Measurements from ENCODE around the gene TRIM68. TPM values are rescaled to one million over a fixed set of nuclear protein-coding genes. Genes with fewer than 3 reads are reported as not detected.

TRIM68 gene
- total and polyA plus RNA-seq, 9 donors, result 13.2 to 19.9 (median 16.1) TPM

DNA sequence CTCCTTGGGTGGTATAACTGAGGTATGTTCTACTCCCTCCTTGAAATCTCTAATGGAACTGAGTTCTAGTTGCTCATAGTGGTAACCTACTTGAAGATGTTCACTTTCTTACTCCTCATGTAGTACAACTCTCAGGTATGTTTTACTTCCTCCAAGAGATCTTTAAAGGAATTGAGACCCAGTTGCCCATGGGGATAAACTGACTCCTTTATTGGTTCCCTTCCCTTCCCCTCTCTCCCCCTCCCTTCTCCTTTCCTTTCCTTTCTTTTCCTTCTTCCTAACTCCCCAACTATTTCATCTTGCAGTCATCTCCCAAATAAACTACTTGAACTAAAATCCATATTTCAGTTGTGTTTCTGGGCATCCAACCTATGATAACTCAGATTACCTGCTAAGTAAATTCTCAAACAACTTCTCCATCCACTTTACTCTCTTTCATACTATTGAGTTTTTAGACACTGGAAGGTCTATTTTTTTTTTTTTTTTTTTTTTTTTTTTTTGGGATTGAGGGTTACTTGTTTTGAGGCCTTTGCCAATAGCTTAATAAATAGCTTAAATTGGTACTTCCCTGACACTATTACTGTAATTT, 7.9 kb upstream of the TRIM68 start:
- Histone ChIP-seq H3K9me3 (no peaks in the 10 kb centered on the region), H3K4me3 (no peak overlapping the region), H3K36me3 (no peaks in the 10 kb centered on the region), H3K27ac (no peak overlapping the region), H3K27me3 (no peaks in the 10 kb centered on the region), H3K4me1 (ENCODE audit: insufficient read depth) (no peaks in the 10 kb centered on the region)
- DNase-seq, result no peak
- intact Hi-C loops (cut with DNase I), result no loop called here
- TF ChIP-seq, protein P1, sequence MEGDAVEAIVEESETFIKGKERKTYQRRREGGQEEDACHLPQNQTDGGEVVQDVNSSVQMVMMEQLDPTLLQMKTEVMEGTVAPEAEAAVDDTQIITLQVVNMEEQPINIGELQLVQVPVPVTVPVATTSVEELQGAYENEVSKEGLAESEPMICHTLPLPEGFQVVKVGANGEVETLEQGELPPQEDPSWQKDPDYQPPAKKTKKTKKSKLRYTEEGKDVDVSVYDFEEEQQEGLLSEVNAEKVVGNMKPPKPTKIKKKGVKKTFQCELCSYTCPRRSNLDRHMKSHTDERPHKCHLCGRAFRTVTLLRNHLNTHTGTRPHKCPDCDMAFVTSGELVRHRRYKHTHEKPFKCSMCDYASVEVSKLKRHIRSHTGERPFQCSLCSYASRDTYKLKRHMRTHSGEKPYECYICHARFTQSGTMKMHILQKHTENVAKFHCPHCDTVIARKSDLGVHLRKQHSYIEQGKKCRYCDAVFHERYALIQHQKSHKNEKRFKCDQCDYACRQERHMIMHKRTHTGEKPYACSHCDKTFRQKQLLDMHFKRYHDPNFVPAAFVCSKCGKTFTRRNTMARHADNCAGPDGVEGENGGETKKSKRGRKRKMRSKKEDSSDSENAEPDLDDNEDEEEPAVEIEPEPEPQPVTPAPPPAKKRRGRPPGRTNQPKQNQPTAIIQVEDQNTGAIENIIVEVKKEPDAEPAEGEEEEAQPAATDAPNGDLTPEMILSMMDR (IDR thresholded peaks at IDR 0.05), result no peak
- TF ChIP-seq POLR2A (IDR thresholded peaks at IDR 0.05) (no peak), EP300 (IDR thresholded peaks at IDR 0.05) (no peak)

GRCh38 chr11:4611986-4612385, 4.0 kb upstream of the TRIM68 start:
- Histone ChIP-seq H3K27me3 (no peaks in the 10 kb centered on the region), H3K27ac (no peak overlapping the region), H3K36me3 (no peaks in the 10 kb centered on the region), H3K4me3 (no peak overlapping the region), H3K9me3 (no peaks in the 10 kb centered on the region), H3K4me1 (ENCODE audit: insufficient read depth) (peaks cover 2% of the 10 kb centered on the region)
- intact Hi-C loops (cut with DNase I), result no loop called here
- WGBS, 3 donors, result 88 to 91% (median 89%) methylated on average over 2 of the region's 2 CpGs
- DNase-seq, result no peak
- TF ChIP-seq, protein P1 (IDR thresholded peaks at IDR 0.05), result no peak
- TF ChIP-seq EP300 (IDR thresholded peaks at IDR 0.05), result no peak
- no peak for TF ChIP-seq POLR2A (IDR thresholded peaks at IDR 0.05)

GRCh38 chr11:4610258-4610935, 2.4 kb upstream of the TRIM68 start:
- WGBS, 3 donors, result 12 to 20% (median 18%) methylated on average over 3 of the region's 3 CpGs
- peak overlapping the region; percentile 4 for H3K4me3 ChIP-seq
- H3K4me1 ChIP-seq (ENCODE audit: insufficient read depth), result peaks cover 6% of the 10 kb centered on the region
- no peaks in the 10 kb centered on the region for H3K9me3 ChIP-seq
- TF ChIP-seq POLR2A (IDR thresholded peaks at IDR 0.05), result no peak
- H3K27ac ChIP-seq, result peak overlapping the region; percentile 3 to 14
- DNase-seq, result no peak
- no peaks in the 10 kb centered on the region for H3K36me3 ChIP-seq
- H3K27me3 ChIP-seq, result no peaks in the 10 kb centered on the region
- intact Hi-C loops (cut with DNase I), result no loop called here

- intact Hi-C loops (cut with DNase I), result no loop called here
- no peaks in the 10 kb centered on the region for H3K9me3 ChIP-seq
- TF ChIP-seq, protein P1 (IDR thresholded peaks at IDR 0.05), result no peak
- TF ChIP-seq EP300 (IDR thresholded peaks at IDR 0.05), result no peak
- TF ChIP-seq POLR2A (IDR thresholded peaks at IDR 0.05), result no peak
- peak overlapping the region in 1 of 2 donors; percentile 86 for H3K27ac ChIP-seq
- no peaks in the 10 kb centered on the region for H3K27me3 ChIP-seq
- no peaks in the 10 kb centered on the region for H3K36me3 ChIP-seq
- H3K4me3 ChIP-seq, result peak overlapping the region; percentile 53
- WGBS, 3 donors, result 31 to 38% (median 32%) methylated on average over 6 of the region's 6 CpGs
- peaks cover 6% of the 10 kb centered on the region for H3K4me1 ChIP-seq (ENCODE audit: insufficient read depth)
- no peak for DNase-seq
Measured at GRCh38 chr11:4607096-4607495, 935 bp downstream of the TRIM68 start.

Measured in ovary (tissue), 9 donors.